ENCODE data around the gene PDCD4.

PDCD4 gene

GRCh38 chr10:110859973-110860376 is 11.8 kb upstream of the PDCD4 start:
- no peaks in the 10 kb centered on the region for H3K9me3 ChIP-seq (replicated peaks; ENCODE audit: insufficient read depth, low read length)
- H3K9me2 ChIP-seq (replicated peaks; ENCODE audit: insufficient read depth, low read length) = no peaks in the 10 kb centered on the region
- H3F3A ChIP-seq (ENCODE audit: insufficient read depth, low read length) = peaks cover 71% of the 10 kb centered on the region
- H3K27ac ChIP-seq (ENCODE audit: low read length) = peak overlapping the region; percentile 97
- peaks cover 73% of the 10 kb centered on the region for H3K4me1 ChIP-seq (ENCODE audit: low read length)
- peak overlapping the region; percentile 70 for H3K9ac ChIP-seq (ENCODE audit: low read length)
- DNase-seq = peak; percentile 35
- H3K4me2 ChIP-seq (ENCODE audit: low read depth, low read length) = peak overlapping the region; percentile 52
- H4K20me1 ChIP-seq (ENCODE audit: insufficient read depth, low read length) = no peaks in the 10 kb centered on the region
- H3K79me2 ChIP-seq (ENCODE audit: low read length) = no peaks in the 10 kb centered on the region
- H3K36me3 ChIP-seq (replicated peaks; ENCODE audit: insufficient read depth, low read length) = no peaks in the 10 kb centered on the region
- H2AFZ ChIP-seq (ENCODE audit: low read length) = peak overlapping the region; percentile 2; the same call in 1 of the 2 replicates
- H3K27me3 ChIP-seq (replicated peaks; ENCODE audit: insufficient read depth, low read length) = no peaks in the 10 kb centered on the region
- TF ChIP-seq CTCF (IDR thresholded peaks at IDR 0.05; ENCODE audit: low read length) (no peak), EZH2 (optimal IDR thresholded peaks at IDR 0.05; ENCODE audit: low read depth, low read length) (no peak), EZH2phosphoT487 (IDR thresholded peaks at IDR 0.05; ENCODE audit: low read length) (no peak)
- no peak overlapping the region for H3K4me3 ChIP-seq (ENCODE audit: low read length)

GRCh38 chr10:110860576-110861241 is 11.0 kb upstream of the PDCD4 start:
- DNase-seq = peak; percentile 88
- Histone ChIP-seq H3F3A (ENCODE audit: insufficient read depth, low read length) (peaks cover 79% of the 10 kb centered on the region), H3K36me3 (replicated peaks; ENCODE audit: insufficient read depth, low read length) (no peaks in the 10 kb centered on the region), H3K4me3 (ENCODE audit: low read length) (peak overlapping the region; percentile 13; the same call in 1 of the 2 replicates), H4K20me1 (ENCODE audit: insufficient read depth, low read length) (no peaks in the 10 kb centered on the region), H3K27me3 (replicated peaks; ENCODE audit: insufficient read depth, low read length) (no peaks in the 10 kb centered on the region), H2AFZ (ENCODE audit: low read length) (peak overlapping the region; percentile 17), H3K27ac (ENCODE audit: low read length) (peak overlapping the region; percentile 97), H3K9ac (ENCODE audit: low read length) (peak overlapping the region; percentile 70), H3K79me2 (ENCODE audit: low read length) (no peaks in the 10 kb centered on the region), H3K9me2 (replicated peaks; ENCODE audit: insufficient read depth, low read length) (no peaks in the 10 kb centered on the region), H3K4me1 (ENCODE audit: low read length) (peaks cover 80% of the 10 kb centered on the region), H3K9me3 (replicated peaks; ENCODE audit: insufficient read depth, low read length) (no peaks in the 10 kb centered on the region), H3K4me2 (ENCODE audit: low read depth, low read length) (peak overlapping the region; percentile 52)
- no peak for TF ChIP-seq CTCF (IDR thresholded peaks at IDR 0.05; ENCODE audit: low read length)
- no peak for TF ChIP-seq EZH2phosphoT487 (IDR thresholded peaks at IDR 0.05; ENCODE audit: low read length)
- no peak for TF ChIP-seq EZH2 (optimal IDR thresholded peaks at IDR 0.05; ENCODE audit: low read depth, low read length)

GRCh38 chr10:110861476-110861875 is 10.3 kb upstream of the PDCD4 start:
- H2AFZ ChIP-seq (ENCODE audit: low read length) = peak overlapping the region; percentile 17; the same call in 1 of the 2 replicates

More at GRCh38 chr10:110861476-110861875, 10.3 kb upstream of the PDCD4 start:
- H3K27ac ChIP-seq (ENCODE audit: low read length) = peak overlapping the region; percentile 97
- no peaks in the 10 kb centered on the region for H3K9me2 ChIP-seq (replicated peaks; ENCODE audit: insufficient read depth, low read length)
- peak overlapping the region; percentile 70; the same call in 1 of the 2 replicates for H3K9ac ChIP-seq (ENCODE audit: low read length)
- peaks cover 87% of the 10 kb centered on the region for H3K4me1 ChIP-seq (ENCODE audit: low read length)
- no peak for DNase-seq
- no peaks in the 10 kb centered on the region for H3K9me3 ChIP-seq (replicated peaks; ENCODE audit: insufficient read depth, low read length)
- H3K36me3 ChIP-seq (replicated peaks; ENCODE audit: insufficient read depth, low read length) = no peaks in the 10 kb centered on the region
- no peaks in the 10 kb centered on the region for H3K79me2 ChIP-seq (ENCODE audit: low read length)
- peak overlapping the region; percentile 13; the same call in 1 of the 2 replicates for H3K4me3 ChIP-seq (ENCODE audit: low read length)
- no peaks in the 10 kb centered on the region for H3K27me3 ChIP-seq (replicated peaks; ENCODE audit: insufficient read depth, low read length)
- H3K4me2 ChIP-seq (ENCODE audit: low read depth, low read length) = peak overlapping the region; percentile 52
- H3F3A ChIP-seq (ENCODE audit: insufficient read depth, low read length) = peaks cover 86% of the 10 kb centered on the region
- no peaks in the 10 kb centered on the region for H4K20me1 ChIP-seq (ENCODE audit: insufficient read depth, low read length)
- TF ChIP-seq EZH2 (optimal IDR thresholded peaks at IDR 0.05; ENCODE audit: low read depth, low read length) (no peak), EZH2phosphoT487 (IDR thresholded peaks at IDR 0.05; ENCODE audit: low read length) (no peak), CTCF (IDR thresholded peaks at IDR 0.05; ENCODE audit: low read length) (no peak)

Data from MM.1S (cell line).